Activated naive CD8-positive, alpha-beta T cell (primary cell): ENCODE data around the gene C1orf198.

Experiments used
- H3K27ac Mint-ChIP-seq: one replicate; pipeline ENCODE4 v1.8.0; 2021; ENCODE audit warnings: mixed read lengths
- H3K27me3 Mint-ChIP-seq: one replicate; pipeline ENCODE4 v1.8.0; 2021; ENCODE audit warnings: mixed read lengths
- H3K36me3 Mint-ChIP-seq: one replicate; pipeline ENCODE4 v1.8.0; 2021; ENCODE audit warnings: mixed read lengths
- H3K4me1 Mint-ChIP-seq: one replicate; pipeline ENCODE4 v1.8.0; 2021; ENCODE audit warnings: low read depth, mixed read lengths
- H3K4me3 Mint-ChIP-seq: one replicate; pipeline ENCODE4 v1.8.0; 2021; ENCODE audit warnings: mild to moderate bottlenecking, mixed read lengths
- H3K9me3 Mint-ChIP-seq: one replicate; pipeline ENCODE4 v1.8.0; 2021; ENCODE audit warnings: low read depth, mixed read lengths

The C1orf198 gene

DNA sequence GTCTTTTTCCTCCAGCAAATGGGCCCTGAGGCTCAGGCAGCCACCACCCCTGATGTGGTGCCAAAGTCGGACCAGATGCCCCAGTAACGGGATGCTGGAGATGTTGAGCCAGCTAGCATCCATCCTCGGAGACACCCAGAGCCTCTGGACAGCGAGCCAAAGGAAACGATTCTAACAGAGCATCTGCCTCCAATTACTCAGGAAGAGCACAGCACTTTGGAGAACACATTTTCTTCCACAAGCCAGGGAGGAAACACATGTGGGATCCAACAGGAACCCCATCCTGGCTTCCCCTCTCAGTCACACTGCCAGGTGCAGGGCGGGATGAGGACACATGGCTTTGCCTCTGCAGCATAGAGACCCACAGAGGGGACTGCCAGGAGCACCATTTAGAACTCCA is 44.9 kb downstream of the C1orf198 start:
- Mint-ChIP-seq H3K4me1 (no peaks in the 10 kb centered on the region), H3K9me3 (no peaks in the 10 kb centered on the region), H3K27me3 (no peaks in the 10 kb centered on the region), H3K4me3 (no peak overlapping the region), H3K36me3 (no peaks in the 10 kb centered on the region), H3K27ac (no peak overlapping the region)

- Mint-ChIP-seq H3K9me3 (no peaks in the 10 kb centered on the region), H3K36me3 (no peaks in the 10 kb centered on the region), H3K27ac (no peak overlapping the region), H3K4me1 (no peaks in the 10 kb centered on the region), H3K27me3 (peaks cover 5% of the 10 kb centered on the region), H3K4me3 (no peak overlapping the region)
These were observed 46.2 kb downstream of the C1orf198 start for GRCh38 chr1:230822092-230822581.

GRCh38 chr1:230821346-230821745 is 47.0 kb downstream of the C1orf198 start:
- Mint-ChIP-seq H3K36me3 (no peaks in the 10 kb centered on the region), H3K4me3 (no peak overlapping the region), H3K27ac (no peak overlapping the region), H3K4me1 (no peaks in the 10 kb centered on the region), H3K9me3 (no peaks in the 10 kb centered on the region), H3K27me3 (peaks cover 5% of the 10 kb centered on the region)

GRCh38 chr1:230820568-230820967 is 47.8 kb downstream of the C1orf198 start:
- Mint-ChIP-seq H3K9me3 (no peaks in the 10 kb centered on the region), H3K27ac (no peak overlapping the region), H3K36me3 (no peaks in the 10 kb centered on the region), H3K27me3 (peaks cover 6% of the 10 kb centered on the region), H3K4me1 (no peaks in the 10 kb centered on the region), H3K4me3 (no peak overlapping the region)

DNA sequence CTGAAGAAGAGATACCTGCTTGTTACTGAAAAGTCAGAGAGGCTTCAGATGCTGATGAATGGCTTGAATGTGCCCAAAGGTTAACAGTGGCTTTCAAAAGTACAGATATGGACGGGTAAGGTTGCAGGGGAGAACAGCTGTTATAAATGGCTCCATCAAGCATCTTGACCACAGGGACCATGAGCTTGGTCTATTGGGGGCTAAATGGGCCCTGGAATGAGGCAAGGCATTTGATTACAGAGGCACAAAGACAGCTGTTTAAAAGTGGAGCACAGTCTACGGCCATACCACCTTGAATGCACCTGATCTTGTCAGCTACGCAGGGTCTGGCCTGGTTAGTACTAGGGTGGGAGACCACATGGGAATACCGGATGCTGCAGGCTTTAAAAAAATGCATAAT is 48.3 kb downstream of the C1orf198 start:
- Mint-ChIP-seq H3K27me3 (peaks cover 12% of the 10 kb centered on the region), H3K4me1 (no peaks in the 10 kb centered on the region), H3K9me3 (no peaks in the 10 kb centered on the region), H3K36me3 (peaks cover 6% of the 10 kb centered on the region), H3K4me3 (no peak overlapping the region), H3K27ac (no peak overlapping the region)

- H3K4me3 Mint-ChIP-seq: no peak overlapping the region
- no peak overlapping the region for H3K27ac Mint-ChIP-seq
- no peaks in the 10 kb centered on the region for H3K9me3 Mint-ChIP-seq
- H3K27me3 Mint-ChIP-seq: peaks cover 12% of the 10 kb centered on the region
- no peaks in the 10 kb centered on the region for H3K4me1 Mint-ChIP-seq
- H3K36me3 Mint-ChIP-seq: peaks cover 6% of the 10 kb centered on the region
These were observed 49.4 kb downstream of the C1orf198 start for GRCh38 chr1:230818901-230819300.

DNA sequence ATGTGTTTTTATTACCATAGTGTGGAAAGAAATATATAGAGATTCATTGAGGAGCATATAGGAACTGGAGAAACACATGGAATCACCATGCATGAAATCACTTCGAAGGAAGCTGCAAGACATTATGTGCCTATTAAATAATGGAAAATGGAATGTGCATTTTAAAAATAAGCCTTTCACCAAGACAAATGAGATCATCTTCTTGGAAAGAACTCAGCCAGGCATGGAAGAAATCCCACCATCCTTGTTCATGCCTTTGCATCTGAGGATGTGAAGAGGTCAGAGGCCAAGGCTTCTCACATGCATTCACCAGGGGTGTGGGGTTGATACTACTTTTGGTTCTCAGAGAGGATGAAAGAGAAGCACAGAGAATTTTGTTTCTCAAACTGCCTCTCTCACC is 50.0 kb downstream of the C1orf198 start:
- Mint-ChIP-seq H3K27me3 (peaks cover 12% of the 10 kb centered on the region), H3K27ac (no peak overlapping the region), H3K4me3 (no peak overlapping the region), H3K36me3 (peaks cover 6% of the 10 kb centered on the region), H3K4me1 (no peaks in the 10 kb centered on the region), H3K9me3 (peaks cover under 1% of the 10 kb centered on the region)

GRCh38 chr1:230816018-230816417 is 52.3 kb downstream of the C1orf198 start:
- Mint-ChIP-seq H3K4me1 (no peaks in the 10 kb centered on the region), H3K9me3 (peaks cover 10% of the 10 kb centered on the region), H3K4me3 (no peak overlapping the region), H3K36me3 (peaks cover 10% of the 10 kb centered on the region), H3K27me3 (peaks cover 12% of the 10 kb centered on the region), H3K27ac (no peak overlapping the region)

DNA sequence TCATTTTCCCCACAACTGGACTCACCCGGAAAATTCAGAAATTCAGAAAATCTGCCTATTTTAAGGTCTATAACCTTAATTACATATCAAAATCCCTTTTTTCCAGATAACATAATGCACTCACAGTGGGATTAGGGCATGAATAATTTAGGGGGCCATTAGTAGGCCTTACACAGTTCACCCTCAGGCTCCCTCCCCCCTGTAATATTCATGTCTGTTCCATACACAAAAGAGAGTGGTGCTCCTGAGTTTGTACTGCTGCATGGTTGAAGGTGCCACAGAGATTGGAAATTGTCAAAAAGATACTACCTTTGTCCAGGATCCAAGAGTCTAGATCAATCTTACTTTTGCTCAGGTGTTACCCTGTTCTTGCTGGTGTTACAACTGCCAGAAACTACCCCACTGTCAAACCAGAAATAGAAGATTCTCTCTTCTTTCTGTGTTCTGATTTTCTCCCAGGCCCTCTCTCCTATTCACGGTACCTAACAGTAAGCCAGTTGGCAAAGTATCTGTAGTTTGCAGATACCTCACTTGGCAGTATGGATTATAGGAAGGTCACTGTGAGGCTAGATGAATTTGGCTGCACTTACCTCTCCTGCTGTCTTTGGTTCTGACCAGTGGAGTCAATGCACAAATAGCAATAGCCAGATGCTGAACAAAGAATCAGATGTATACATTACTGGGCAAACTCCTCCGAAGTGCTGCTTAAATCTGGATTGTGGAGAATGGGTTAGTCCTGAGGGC is 53.2 kb downstream of the C1orf198 start:
- H3K27ac Mint-ChIP-seq: no peak overlapping the region
- no peaks in the 10 kb centered on the region for H3K4me1 Mint-ChIP-seq
- no peak overlapping the region for H3K4me3 Mint-ChIP-seq
- peaks cover 10% of the 10 kb centered on the region for H3K36me3 Mint-ChIP-seq
- peaks cover 10% of the 10 kb centered on the region for H3K9me3 Mint-ChIP-seq
- H3K27me3 Mint-ChIP-seq: peaks cover 12% of the 10 kb centered on the region

GRCh38 chr1:230812568-230812967 is 55.8 kb downstream of the C1orf198 start:
- Mint-ChIP-seq H3K27ac (no peak overlapping the region), H3K36me3 (peaks cover 10% of the 10 kb centered on the region), H3K4me1 (no peaks in the 10 kb centered on the region), H3K27me3 (peaks cover 9% of the 10 kb centered on the region), H3K4me3 (no peak overlapping the region), H3K9me3 (peaks cover 10% of the 10 kb centered on the region)

- Mint-ChIP-seq H3K9me3 (peaks cover 18% of the 10 kb centered on the region), H3K36me3 (peaks cover 4% of the 10 kb centered on the region), H3K4me1 (no peaks in the 10 kb centered on the region), H3K27ac (no peak overlapping the region), H3K27me3 (no peaks in the 10 kb centered on the region), H3K4me3 (no peak overlapping the region)
These were observed 58.9 kb downstream of the C1orf198 start for GRCh38 chr1:230809256-230809990.

DNA sequence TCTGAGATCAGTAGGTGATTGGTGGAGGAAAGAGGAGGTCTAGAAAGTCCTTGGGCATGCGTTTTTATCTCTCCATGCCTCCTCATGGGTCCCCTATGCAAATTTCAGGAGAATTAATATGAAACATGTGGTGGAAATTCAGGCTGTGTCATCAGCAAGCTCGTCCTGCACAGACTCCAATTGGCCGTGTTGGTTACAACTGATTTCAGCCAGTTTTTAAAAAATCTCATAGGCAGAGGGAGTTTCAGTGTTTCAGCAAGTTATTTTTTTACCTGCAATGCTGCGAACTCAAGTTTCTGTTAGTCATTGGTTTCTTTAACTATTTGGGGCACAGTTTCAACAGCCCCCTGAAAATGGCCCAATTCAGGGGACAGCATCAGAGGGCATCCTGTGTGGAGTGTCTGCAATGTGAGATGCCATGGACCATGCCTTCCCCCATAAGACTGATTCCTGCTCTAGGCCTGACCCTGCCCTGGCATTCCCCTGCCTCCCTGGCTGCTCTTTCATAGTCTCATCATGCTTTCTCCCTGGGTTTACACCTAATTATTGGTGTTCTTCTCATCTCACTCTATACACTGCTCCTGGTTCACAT is 59.9 kb downstream of the C1orf198 start:
- Mint-ChIP-seq H3K4me1 (no peaks in the 10 kb centered on the region), H3K9me3 (peaks cover 18% of the 10 kb centered on the region), H3K27ac (no peak overlapping the region), H3K4me3 (no peak overlapping the region), H3K36me3 (peaks cover 4% of the 10 kb centered on the region), H3K27me3 (no peaks in the 10 kb centered on the region)

GRCh38 chr1:230807561-230808280 is 60.6 kb downstream of the C1orf198 start:
- no peak overlapping the region for H3K27ac Mint-ChIP-seq
- no peaks in the 10 kb centered on the region for H3K4me1 Mint-ChIP-seq
- H3K4me3 Mint-ChIP-seq: no peak overlapping the region
- H3K27me3 Mint-ChIP-seq: no peaks in the 10 kb centered on the region
- peaks cover 11% of the 10 kb centered on the region for H3K9me3 Mint-ChIP-seq
- H3K36me3 Mint-ChIP-seq: peaks cover 2% of the 10 kb centered on the region

DNA sequence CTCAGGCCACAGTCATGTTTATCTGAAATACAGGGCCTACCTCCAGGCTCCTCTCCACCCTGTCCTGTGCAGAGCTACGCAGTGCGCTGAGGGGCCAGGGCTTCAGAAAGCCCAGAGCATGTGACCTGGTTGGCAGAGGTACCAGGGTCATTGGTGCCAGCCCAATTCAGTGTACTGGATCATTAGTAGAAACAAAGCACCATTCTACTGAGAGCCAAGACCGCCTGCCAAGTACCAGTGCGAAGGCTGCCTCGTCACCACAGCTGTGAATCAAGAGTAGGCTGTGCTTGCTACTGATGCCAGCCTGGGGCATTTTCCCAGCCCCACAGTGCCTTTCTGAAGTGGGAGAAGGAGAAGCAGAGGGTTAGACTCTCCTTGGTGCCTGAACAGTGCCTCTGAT is 61.3 kb downstream of the C1orf198 start:
- Mint-ChIP-seq H3K27ac (no peak overlapping the region), H3K36me3 (peaks cover 3% of the 10 kb centered on the region), H3K4me1 (no peaks in the 10 kb centered on the region), H3K4me3 (no peak overlapping the region), H3K9me3 (peaks cover 8% of the 10 kb centered on the region), H3K27me3 (peaks cover 1% of the 10 kb centered on the region)

DNA sequence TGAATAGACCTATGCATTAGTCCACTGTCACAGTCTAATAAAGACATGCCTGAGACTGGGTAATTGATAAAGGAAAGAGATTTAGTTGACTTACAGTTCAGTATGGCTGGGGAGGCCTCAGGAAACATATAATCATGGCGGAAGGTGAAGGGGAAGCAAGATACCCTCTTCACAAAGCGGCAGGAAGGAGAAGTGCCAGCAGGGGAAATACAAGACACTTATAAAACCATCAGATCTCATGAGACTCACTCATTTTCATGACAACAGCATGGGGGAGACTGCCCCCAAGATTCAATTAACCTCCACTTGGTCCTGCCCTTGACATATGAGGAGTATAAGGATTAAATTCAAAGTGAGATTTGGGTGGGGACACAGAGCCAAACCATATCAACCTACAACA is 61.8 kb downstream of the C1orf198 start:
- Mint-ChIP-seq H3K36me3 (peaks cover 4% of the 10 kb centered on the region), H3K27ac (no peak overlapping the region), H3K4me1 (no peaks in the 10 kb centered on the region), H3K9me3 (peaks cover 8% of the 10 kb centered on the region), H3K4me3 (no peak overlapping the region), H3K27me3 (peaks cover 1% of the 10 kb centered on the region)
